ENCODE results near the gene DAB2IP. TPM values are rescaled to one million over a fixed set of nuclear protein-coding genes. Genes with fewer than 3 reads are reported as not detected.

The DAB2IP gene
- total RNA-seq, 2 experiments from 2014 or later = 0.06 TPM; not detected in 1

- Mint-ChIP-seq H3K27me3 (peaks cover 10% of the 10 kb centered on the region), H3K36me3 (ENCODE audit: low read depth) (no peaks in the 10 kb centered on the region), H3K9me3 (no peaks in the 10 kb centered on the region), H3K4me1 (ENCODE audit: low read depth) (no peaks in the 10 kb centered on the region), H3K4me3 (no peak overlapping the region), H3K27ac (no peak overlapping the region)
- DNase-seq (no peak), ATAC-seq (ENCODE audit: poor library complexity) (no peak)
- no peak overlapping the region for H3K27ac ChIP-seq (ENCODE audit: low read depth in 1 of 2, low read length in 2 of 2)
- H3K36me3 ChIP-seq (ENCODE audit: insufficient read depth, low read length) = no peaks in the 10 kb centered on the region
- intact Hi-C loops (cut with DNase I, micrococcal nuclease) = no loop called here
- H3K4me3 ChIP-seq (ENCODE audit: low read length) = no peak overlapping the region
- POLR2A ChIA-PET = no interaction called here
- H3K9me3 ChIP-seq (ENCODE audit: control insufficient read depth in 1 of 2, insufficient read depth in 1 of 2, low read length in 2 of 2) = peaks cover 0 to 7% of the 10 kb centered on the region in 2 experiments
- H3K27me3 ChIP-seq (ENCODE audit: control insufficient read depth in 1 of 2, insufficient read depth in 2 of 2, low read length in 2 of 2) = peaks cover 4 to 5% of the 10 kb centered on the region in 2 experiments
- CTCF ChIA-PET = no interaction called here
- no peaks in the 10 kb centered on the region for H3K4me1 ChIP-seq (ENCODE audit: insufficient read depth, low read length)
- no peak for TF ChIP-seq CTCF (IDR thresholded peaks at IDR 0.05)
These were observed 27.1 kb downstream of the DAB2IP start for GRCh38 chr9:121678501-121679022.

DNA sequence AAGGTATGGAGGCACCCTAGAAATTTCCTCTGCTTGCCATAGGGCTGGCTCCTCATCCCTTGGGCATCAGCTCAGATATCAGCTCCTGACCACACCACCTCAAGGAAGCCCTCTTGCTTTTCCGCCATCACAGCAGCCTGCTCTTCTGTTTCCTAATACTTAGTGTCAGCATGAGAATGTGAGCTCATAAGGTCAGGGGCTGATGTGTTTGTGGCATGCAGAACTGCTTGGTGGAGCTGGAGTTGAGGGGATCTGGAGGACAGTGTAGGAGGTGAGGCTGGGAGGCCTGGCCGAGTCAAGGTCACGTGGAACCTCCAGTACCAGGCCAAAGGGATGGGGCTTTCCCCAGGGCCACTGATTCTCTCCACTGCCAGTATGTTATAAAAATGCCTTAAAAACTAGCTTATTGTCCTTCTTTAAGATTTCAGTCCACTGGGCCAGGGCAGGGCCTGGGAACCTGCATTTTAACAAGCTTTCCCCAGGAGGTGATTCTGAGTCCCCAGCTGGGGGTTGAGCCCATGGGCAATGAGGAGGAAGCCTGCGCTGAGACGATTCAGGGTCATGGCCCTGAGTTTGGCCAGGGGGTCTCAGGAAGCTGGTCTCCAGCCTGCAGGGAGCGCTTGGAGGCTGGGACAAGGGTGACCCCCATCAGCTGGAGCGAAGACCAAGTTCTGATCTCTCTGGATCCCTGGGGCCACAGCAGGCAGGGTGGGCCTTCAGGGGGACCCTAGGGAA, 28.6 kb downstream of the DAB2IP start:
- ChIA-PET CTCF (no interaction called here), POLR2A (no interaction called here)
- Mint-ChIP-seq H3K4me3 (no peak overlapping the region), H3K9me3 (no peaks in the 10 kb centered on the region), H3K27me3 (peaks cover 7% of the 10 kb centered on the region), H3K36me3 (ENCODE audit: low read depth) (no peaks in the 10 kb centered on the region), H3K4me1 (ENCODE audit: low read depth) (no peaks in the 10 kb centered on the region), H3K27ac (no peak overlapping the region)
- peaks cover 0 to 5% of the 10 kb centered on the region in 2 experiments for H3K27me3 ChIP-seq (ENCODE audit: control insufficient read depth in 1 of 2, insufficient read depth in 2 of 2, low read length in 2 of 2)
- TF ChIP-seq CTCF (IDR thresholded peaks at IDR 0.05) = no peak
- intact Hi-C loops (cut with DNase I, micrococcal nuclease) = no loop called here
- no peaks in the 10 kb centered on the region for H3K36me3 ChIP-seq (ENCODE audit: insufficient read depth, low read length)
- H3K4me1 ChIP-seq (ENCODE audit: insufficient read depth, low read length) = no peaks in the 10 kb centered on the region
- H3K27ac ChIP-seq (ENCODE audit: low read depth in 1 of 2, low read length in 2 of 2) = no peak overlapping the region
- no peak overlapping the region for H3K4me3 ChIP-seq (ENCODE audit: low read length)
- H3K9me3 ChIP-seq (ENCODE audit: control insufficient read depth in 1 of 2, insufficient read depth in 1 of 2, low read length in 2 of 2) = peaks cover 0 to 15% of the 10 kb centered on the region in 2 experiments
- ATAC-seq (ENCODE audit: poor library complexity) (no peak), DNase-seq (no peak)

DNA sequence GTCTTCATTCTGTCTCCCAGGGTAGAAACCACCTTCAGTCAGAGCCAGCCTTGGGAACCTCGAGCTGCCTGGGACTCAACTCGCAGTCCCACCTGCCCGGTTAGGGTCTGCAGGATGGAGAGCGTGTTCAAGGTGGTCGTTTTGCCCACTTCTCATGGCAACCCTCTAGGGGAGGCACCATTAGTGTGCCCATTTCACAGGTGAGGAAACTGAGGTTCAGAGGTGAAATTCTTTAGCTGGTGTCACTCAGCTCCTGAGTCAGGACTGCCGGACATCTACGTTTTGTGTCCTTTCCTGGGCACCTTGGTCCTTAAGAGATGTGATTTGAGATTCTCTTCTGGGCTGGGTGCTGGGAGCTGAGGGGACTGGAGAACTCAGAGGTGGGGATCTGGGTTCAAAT, 30.0 kb downstream of the DAB2IP start:
- no peaks in the 10 kb centered on the region for H3K36me3 ChIP-seq (ENCODE audit: insufficient read depth, low read length)
- H3K27me3 Mint-ChIP-seq = peaks cover 13% of the 10 kb centered on the region
- ATAC-seq (ENCODE audit: poor library complexity) (no peak), DNase-seq (no peak)
- no peak overlapping the region for H3K4me3 Mint-ChIP-seq
- no peaks in the 10 kb centered on the region for H3K9me3 Mint-ChIP-seq
- no peaks in the 10 kb centered on the region for H3K4me1 ChIP-seq (ENCODE audit: insufficient read depth, low read length)
- ChIA-PET POLR2A (no interaction called here), CTCF (no interaction called here)
- H3K27ac ChIP-seq (ENCODE audit: low read depth in 1 of 2, low read length in 2 of 2) = no peak overlapping the region
- no peaks in the 10 kb centered on the region for H3K4me1 Mint-ChIP-seq (ENCODE audit: low read depth)
- no peak overlapping the region for H3K4me3 ChIP-seq (ENCODE audit: low read length)
- H3K36me3 Mint-ChIP-seq (ENCODE audit: low read depth) = no peaks in the 10 kb centered on the region
- intact Hi-C loops (cut with DNase I, micrococcal nuclease) = no loop called here
- TF ChIP-seq CTCF (IDR thresholded peaks at IDR 0.05) = no peak
- H3K27me3 ChIP-seq (ENCODE audit: control insufficient read depth in 1 of 2, insufficient read depth in 2 of 2, low read length in 2 of 2) = no peaks in the 10 kb centered on the region
- peaks cover 0 to 15% of the 10 kb centered on the region in 2 experiments for H3K9me3 ChIP-seq (ENCODE audit: control insufficient read depth in 1 of 2, insufficient read depth in 1 of 2, low read length in 2 of 2)
- no peak overlapping the region for H3K27ac Mint-ChIP-seq

All from CD4-positive, alpha-beta T cell (primary cell).